AG09319 (cell line): ENCODE measurements around the gene ELP4.

Experiments
- DNase-seq: peaks from one replicate; pipeline ENCODE4 v3.0.0-alpha.2; 2010; ENCODE audit warnings: low read depth; ENCODE audit errors: extremely low read depth
- TF ChIP-seq, protein P1 (sequence below): IDR thresholded peaks from 2 replicates; pipeline ENCODE4 v1.5.1; 2011; ENCODE audit warnings: low read depth, mild to moderate bottlenecking, inconsistent platforms, low read length, moderate library complexity

The ELP4 gene

DNA sequence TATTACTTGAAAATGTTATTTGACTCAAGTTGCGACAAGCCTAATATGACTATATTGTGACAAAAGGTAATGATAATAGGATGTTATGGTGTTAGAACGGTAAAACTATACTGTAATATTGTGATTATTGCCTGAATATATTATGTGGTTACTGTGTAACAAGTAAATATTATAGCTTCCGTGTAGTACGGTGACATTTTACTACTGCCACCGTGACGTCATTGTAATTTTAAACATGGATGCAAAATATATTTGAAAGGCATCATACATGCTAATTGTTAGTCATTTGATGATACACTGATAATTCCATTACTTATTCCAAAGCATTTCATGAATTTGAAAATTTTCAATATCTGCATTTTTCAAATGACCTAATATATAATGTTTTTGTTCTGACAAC lies 2.5 kb downstream of the ELP4 start:
- DNase-seq = no peak

DNA sequence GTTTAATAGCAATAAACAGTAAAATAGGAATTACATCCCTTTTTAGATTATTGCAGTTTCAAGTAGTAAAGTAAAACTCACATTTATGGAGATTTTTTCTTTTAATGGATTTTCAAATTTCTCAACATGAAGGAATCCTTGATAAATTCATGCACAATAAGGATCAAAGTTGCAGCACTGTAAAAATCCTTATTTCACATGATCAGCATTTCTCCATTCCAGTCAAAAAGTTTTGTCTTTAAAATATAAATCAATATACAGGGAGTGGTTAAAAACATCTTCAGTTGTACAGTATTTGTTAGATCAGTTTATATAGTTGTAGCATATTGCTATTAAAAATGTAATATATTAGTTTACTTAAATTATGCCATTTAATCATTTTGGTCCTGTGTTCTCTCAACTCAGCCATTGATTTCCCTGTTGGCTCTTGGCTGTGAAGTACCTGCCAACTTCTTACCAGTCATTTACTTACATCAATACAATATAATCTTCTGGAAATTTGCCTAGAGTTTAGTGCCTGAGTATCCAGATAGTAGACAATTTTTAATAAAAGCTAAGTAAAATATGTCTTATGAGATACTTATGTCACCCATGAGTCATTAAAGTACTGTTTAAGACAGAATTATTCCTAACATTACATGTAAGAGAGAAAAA lies 12.1 kb downstream of the ELP4 start:
- no peak for DNase-seq
- TF ChIP-seq, protein P1, sequence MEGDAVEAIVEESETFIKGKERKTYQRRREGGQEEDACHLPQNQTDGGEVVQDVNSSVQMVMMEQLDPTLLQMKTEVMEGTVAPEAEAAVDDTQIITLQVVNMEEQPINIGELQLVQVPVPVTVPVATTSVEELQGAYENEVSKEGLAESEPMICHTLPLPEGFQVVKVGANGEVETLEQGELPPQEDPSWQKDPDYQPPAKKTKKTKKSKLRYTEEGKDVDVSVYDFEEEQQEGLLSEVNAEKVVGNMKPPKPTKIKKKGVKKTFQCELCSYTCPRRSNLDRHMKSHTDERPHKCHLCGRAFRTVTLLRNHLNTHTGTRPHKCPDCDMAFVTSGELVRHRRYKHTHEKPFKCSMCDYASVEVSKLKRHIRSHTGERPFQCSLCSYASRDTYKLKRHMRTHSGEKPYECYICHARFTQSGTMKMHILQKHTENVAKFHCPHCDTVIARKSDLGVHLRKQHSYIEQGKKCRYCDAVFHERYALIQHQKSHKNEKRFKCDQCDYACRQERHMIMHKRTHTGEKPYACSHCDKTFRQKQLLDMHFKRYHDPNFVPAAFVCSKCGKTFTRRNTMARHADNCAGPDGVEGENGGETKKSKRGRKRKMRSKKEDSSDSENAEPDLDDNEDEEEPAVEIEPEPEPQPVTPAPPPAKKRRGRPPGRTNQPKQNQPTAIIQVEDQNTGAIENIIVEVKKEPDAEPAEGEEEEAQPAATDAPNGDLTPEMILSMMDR = no peak

More for the DNA sequence above, 2.5 kb downstream of the ELP4 start:
- TF ChIP-seq, protein P1 = no peak

DNA sequence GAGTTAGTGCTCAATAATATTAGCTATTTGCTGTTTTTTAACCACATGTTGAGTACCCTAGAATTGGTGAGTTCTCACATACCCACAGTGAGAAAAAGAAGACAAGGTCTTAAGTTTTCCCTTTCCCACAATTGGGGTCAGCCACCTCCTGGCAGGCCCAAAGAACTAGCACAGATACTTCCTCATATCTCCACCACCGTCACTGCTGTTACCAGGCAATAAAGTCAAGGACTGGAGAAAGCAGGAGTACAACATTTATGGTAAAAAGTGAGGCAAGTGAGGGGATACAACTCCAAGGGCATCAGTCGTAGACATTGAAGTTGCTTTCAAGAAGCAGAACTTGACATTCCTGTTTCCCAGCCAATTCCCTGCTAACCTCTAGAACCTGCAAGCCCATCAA lies 19.6 kb downstream of the ELP4 start:
- TF ChIP-seq, protein P1 = no peak
- DNase-seq = no peak

DNA sequence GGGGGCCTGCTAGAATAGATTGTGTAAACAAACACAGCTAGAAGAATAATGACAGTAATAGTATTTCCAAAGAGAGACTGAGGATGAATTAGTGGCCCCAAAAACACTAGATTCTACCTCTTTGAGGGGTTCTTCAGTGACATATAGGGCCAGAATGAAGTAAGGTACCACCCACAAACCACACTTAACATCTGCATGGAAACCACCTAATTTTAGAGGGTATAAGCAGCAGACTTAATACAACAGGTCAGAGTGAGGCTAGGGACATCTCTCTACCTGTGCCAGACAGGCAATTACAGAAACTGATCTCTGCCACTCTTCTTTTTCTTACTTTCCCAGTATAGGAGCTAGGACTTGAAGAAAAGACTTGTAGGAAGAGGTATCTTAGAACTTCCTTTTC lies 20.1 kb downstream of the ELP4 start:
- TF ChIP-seq, protein P1 = no peak
- DNase-seq = no peak

DNA sequence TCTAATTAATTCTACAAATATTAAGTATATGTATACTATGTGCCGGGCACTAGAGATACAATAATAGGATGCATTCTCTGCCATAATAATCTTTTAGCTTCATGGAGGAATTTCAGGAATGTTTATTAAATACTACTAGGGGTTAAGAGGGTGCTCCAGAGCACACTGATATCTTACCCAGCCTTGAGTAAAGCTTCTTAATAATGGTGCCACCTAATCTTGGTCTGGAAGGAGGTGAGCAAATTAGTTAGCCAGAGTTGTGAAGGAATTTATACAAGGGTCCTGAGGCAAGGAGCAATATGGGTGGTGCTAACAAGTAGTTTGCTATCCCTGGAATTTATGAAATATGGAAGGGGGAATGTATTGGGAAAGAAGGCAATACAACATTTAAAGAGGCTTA lies 21.7 kb downstream of the ELP4 start:
- TF ChIP-seq, protein P1 = no peak
- DNase-seq = no peak

DNA sequence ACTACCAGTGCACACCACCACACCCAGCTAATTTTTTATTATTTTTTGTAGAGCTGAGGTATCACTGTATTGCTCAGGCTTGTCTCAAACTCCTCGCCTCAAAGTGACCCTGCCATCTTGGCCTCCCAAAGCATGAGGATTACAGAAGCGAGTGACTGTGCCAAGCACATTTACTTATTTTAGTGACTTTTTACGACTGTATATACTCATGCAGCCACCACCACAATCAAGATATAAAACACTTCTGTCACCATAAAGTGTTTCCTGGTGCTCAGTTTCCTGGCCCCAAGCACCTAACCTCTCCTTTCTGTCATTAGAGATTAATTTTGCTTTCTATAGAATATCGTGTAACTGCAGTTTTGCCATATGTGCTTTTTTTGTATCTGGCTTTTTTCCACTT lies 25.9 kb downstream of the ELP4 start:
- no peak for DNase-seq
- TF ChIP-seq, protein P1 = no peak

DNA sequence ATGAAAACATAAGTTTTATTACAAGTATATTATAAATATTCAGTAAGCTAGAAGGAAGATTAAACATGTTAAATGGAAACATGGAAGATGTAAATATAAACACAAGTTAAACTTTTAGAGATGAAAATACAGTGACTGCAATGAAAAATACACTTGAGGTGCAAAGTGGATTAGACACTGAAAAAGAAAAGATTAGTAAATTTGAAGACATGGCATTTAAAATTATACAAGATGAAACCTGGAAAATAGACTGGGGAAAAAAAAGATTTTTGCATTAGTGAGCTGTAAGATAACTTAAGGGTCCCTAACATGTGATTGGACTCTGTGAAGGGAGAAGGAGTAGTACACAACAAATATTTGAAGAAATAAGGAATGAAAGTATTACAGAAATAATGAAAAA lies 33.3 kb downstream of the ELP4 start:
- TF ChIP-seq, protein P1 = no peak
- DNase-seq = no peak
